ENCODE data around the gene FAM234A. TPM values are rescaled to one million over a fixed set of nuclear protein-coding genes. Genes with fewer than 3 reads are reported as not detected.
"Not testable (repeated sequence)": the region's sequence is repeated elsewhere in the genome, so short reads cannot be mapped to it uniquely, and the experiment has no call there.

FAM234A gene
- total and polyA plus RNA-seq, 2 donors (not counting 1 experiment from before 2014, with no cell fraction given) = 64.8 to 68.5 TPM

DNA sequence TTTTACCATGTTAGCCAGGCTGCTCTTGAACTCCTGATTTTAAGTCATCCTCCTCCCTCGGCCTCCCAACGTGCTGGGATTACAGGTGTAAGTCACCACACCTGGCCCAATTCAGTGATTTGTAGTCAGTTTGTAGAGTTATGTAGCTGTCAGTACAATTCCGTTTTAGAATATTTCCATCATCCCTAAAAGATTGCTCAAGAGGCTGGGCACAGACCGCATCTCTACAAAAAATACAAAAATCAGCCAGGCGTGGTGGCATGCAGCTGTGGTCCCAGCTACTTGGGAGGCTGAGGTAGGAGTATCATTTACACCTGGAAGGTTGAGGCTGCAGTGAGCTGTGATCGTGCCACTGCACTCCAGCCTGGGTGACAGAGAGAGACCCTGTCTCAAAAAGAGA, 20.6 kb downstream of the FAM234A start:
- H3K27me3 ChIP-seq (ENCODE audit: control insufficient read depth, insufficient read depth, low read length) = no peaks in the 10 kb centered on the region
- H3K79me2 ChIP-seq (ENCODE audit: control insufficient read depth, insufficient read depth, low read length) = no peaks in the 10 kb centered on the region
- H2AFZ ChIP-seq (ENCODE audit: low read length) = no peak overlapping the region
- H3K4me1 ChIP-seq (ENCODE audit: control insufficient read depth, extremely low read depth, insufficient read depth, low read length) = no peaks in the 10 kb centered on the region
- H3K4me3 ChIP-seq (replicated peaks in 1 of 4; ENCODE audit: control extremely low read depth in 1 of 4, insufficient read depth in 1 of 4, low read depth in 3 of 4, low read length in 4 of 4) = no peak overlapping the region
- H3K9me3 ChIP-seq (ENCODE audit: control insufficient read depth, insufficient read depth, low read depth, low read length) = no peaks in the 10 kb centered on the region
- no peak for DNase-seq (ENCODE audit: low read depth in 2 of 2)
- TF ChIP-seq EZH2 (IDR thresholded peaks at IDR 0.05; ENCODE audit: low read length, missing control alignments) = no peak
- TF ChIP-seq, protein P1, sequence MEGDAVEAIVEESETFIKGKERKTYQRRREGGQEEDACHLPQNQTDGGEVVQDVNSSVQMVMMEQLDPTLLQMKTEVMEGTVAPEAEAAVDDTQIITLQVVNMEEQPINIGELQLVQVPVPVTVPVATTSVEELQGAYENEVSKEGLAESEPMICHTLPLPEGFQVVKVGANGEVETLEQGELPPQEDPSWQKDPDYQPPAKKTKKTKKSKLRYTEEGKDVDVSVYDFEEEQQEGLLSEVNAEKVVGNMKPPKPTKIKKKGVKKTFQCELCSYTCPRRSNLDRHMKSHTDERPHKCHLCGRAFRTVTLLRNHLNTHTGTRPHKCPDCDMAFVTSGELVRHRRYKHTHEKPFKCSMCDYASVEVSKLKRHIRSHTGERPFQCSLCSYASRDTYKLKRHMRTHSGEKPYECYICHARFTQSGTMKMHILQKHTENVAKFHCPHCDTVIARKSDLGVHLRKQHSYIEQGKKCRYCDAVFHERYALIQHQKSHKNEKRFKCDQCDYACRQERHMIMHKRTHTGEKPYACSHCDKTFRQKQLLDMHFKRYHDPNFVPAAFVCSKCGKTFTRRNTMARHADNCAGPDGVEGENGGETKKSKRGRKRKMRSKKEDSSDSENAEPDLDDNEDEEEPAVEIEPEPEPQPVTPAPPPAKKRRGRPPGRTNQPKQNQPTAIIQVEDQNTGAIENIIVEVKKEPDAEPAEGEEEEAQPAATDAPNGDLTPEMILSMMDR (conservative IDR thresholded peaks at IDR 0.05 in 1 of 2, IDR thresholded peaks at IDR 0.05 in 1 of 2; ENCODE audit: low read depth in 1 of 2, low read length in 2 of 2) = no peak
- H3K9ac ChIP-seq (ENCODE audit: insufficient read depth, low read length) = no peak overlapping the region
- peaks cover 6% of the 10 kb centered on the region for H3K36me3 ChIP-seq (ENCODE audit: control insufficient read depth, insufficient read depth, low read length)
- H4K20me1 ChIP-seq (ENCODE audit: control insufficient read depth, extremely low read depth, insufficient read depth, low read length) = no peaks in the 10 kb centered on the region
- H3K4me2 ChIP-seq (ENCODE audit: extremely low read depth, insufficient read depth, low read length) = no peak overlapping the region
- H3K27ac ChIP-seq (ENCODE audit: insufficient read depth, low read length) = no peak overlapping the region

DNA sequence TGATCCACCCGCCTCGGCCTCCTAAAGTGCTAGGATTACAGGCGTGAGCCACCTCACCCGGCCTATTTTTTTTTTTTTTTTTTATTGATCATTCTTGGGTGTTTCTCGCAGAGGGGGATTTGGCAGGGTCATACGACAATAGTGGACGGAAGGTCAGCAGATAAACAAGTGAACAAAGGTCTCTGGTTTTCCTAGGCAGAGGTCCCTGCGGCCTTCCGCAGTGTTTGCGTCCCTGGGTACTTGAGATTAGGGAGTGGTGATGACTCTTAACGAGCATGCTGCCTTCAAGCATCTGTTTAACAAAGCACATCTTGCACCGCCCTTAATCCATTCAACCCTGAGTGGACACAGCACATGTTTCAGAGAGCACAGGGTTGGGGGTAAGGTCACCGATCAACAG, 23.5 kb downstream of the FAM234A start:
- H3K27me3 ChIP-seq (ENCODE audit: control insufficient read depth, insufficient read depth, low read length); H3K9me3 ChIP-seq (ENCODE audit: control insufficient read depth, insufficient read depth, low read depth, low read length); H2AFZ ChIP-seq (ENCODE audit: low read length); H3K9ac ChIP-seq (ENCODE audit: insufficient read depth, low read length); H4K20me1 ChIP-seq (ENCODE audit: control insufficient read depth, extremely low read depth, insufficient read depth, low read length); H3K4me3 ChIP-seq (replicated peaks in 1 of 4; ENCODE audit: control extremely low read depth in 1 of 4, insufficient read depth in 1 of 4, low read depth in 3 of 4, low read length in 4 of 4); H3K4me1 ChIP-seq (ENCODE audit: control insufficient read depth, extremely low read depth, insufficient read depth, low read length); H3K27ac ChIP-seq (ENCODE audit: insufficient read depth, low read length); H3K36me3 ChIP-seq (ENCODE audit: control insufficient read depth, insufficient read depth, low read length); DNase-seq (ENCODE audit: low read depth in 2 of 2); H3K79me2 ChIP-seq (ENCODE audit: control insufficient read depth, insufficient read depth, low read length); H3K4me2 ChIP-seq (ENCODE audit: extremely low read depth, insufficient read depth, low read length): not testable (repeated sequence)

GRCh38 chr16:259226-259625, 24.6 kb downstream of the FAM234A start:
- H3K9me3 ChIP-seq (ENCODE audit: control insufficient read depth, insufficient read depth, low read depth, low read length) = no peaks in the 10 kb centered on the region
- no peak overlapping the region for H3K27ac ChIP-seq (ENCODE audit: insufficient read depth, low read length)
- H4K20me1 ChIP-seq (ENCODE audit: control insufficient read depth, extremely low read depth, insufficient read depth, low read length) = no peaks in the 10 kb centered on the region
- TF ChIP-seq EZH2 (IDR thresholded peaks at IDR 0.05; ENCODE audit: low read length, missing control alignments) = no peak
- TF ChIP-seq, protein P1 (conservative IDR thresholded peaks at IDR 0.05 in 1 of 2, IDR thresholded peaks at IDR 0.05 in 1 of 2; ENCODE audit: low read depth in 1 of 2, low read length in 2 of 2) = no peak
- H3K36me3 ChIP-seq (ENCODE audit: control insufficient read depth, insufficient read depth, low read length) = peaks cover 6% of the 10 kb centered on the region
- H2AFZ ChIP-seq (ENCODE audit: low read length) = no peak overlapping the region
- no peak for DNase-seq (ENCODE audit: low read depth in 2 of 2)
- no peaks in the 10 kb centered on the region for H3K79me2 ChIP-seq (ENCODE audit: control insufficient read depth, insufficient read depth, low read length)
- no peak overlapping the region for H3K4me3 ChIP-seq (replicated peaks in 1 of 4; ENCODE audit: control extremely low read depth in 1 of 4, insufficient read depth in 1 of 4, low read depth in 3 of 4, low read length in 4 of 4)
- no peaks in the 10 kb centered on the region for H3K4me1 ChIP-seq (ENCODE audit: control insufficient read depth, extremely low read depth, insufficient read depth, low read length)
- H3K4me2 ChIP-seq (ENCODE audit: extremely low read depth, insufficient read depth, low read length) = no peak overlapping the region
- no peak overlapping the region for H3K9ac ChIP-seq (ENCODE audit: insufficient read depth, low read length)
- H3K27me3 ChIP-seq (ENCODE audit: control insufficient read depth, insufficient read depth, low read length) = no peaks in the 10 kb centered on the region
